Stimulated activated CD4-positive, alpha-beta T cell treated with anti-CD3 and anti-CD28 coated beads, Interleukin-4, amount 100 ng/mL, for 1 hour (primary cell): ENCODE data around the gene ESR1.

ENCODE experiments used
- DNase-seq: peaks from one replicate; pipeline ENCODE4 v3.0.0-alpha.2; 2020

ESR1 gene

GRCh38 chr6:152143359-152143758, 335.9 kb downstream of the ESR1 start:
- no peak for DNase-seq

- no peak for DNase-seq
Observed at GRCh38 chr6:152146385-152146784, 338.9 kb downstream of the ESR1 start.

GRCh38 chr6:152147269-152147668, 339.8 kb downstream of the ESR1 start:
- DNase-seq: no peak

- no peak for DNase-seq
Observed at GRCh38 chr6:152148412-152148811, 340.9 kb downstream of the ESR1 start.

- no peak for DNase-seq
Observed at GRCh38 chr6:152150196-152150595, 342.7 kb downstream of the ESR1 start.

GRCh38 chr6:152151920-152152319, 344.4 kb downstream of the ESR1 start:
- DNase-seq: no peak

GRCh38 chr6:152154559-152155356, 347.3 kb downstream of the ESR1 start:
- DNase-seq: no peak

GRCh38 chr6:152155792-152156191, 348.3 kb downstream of the ESR1 start:
- DNase-seq: no peak

- DNase-seq: no peak
Observed at GRCh38 chr6:152160346-152160745, 352.9 kb downstream of the ESR1 start.

GRCh38 chr6:152161501-152161900, 354.0 kb downstream of the ESR1 start:
- DNase-seq: no peak

GRCh38 chr6:152164957-152165356, 357.5 kb downstream of the ESR1 start:
- no peak for DNase-seq

- no peak for DNase-seq
Observed at GRCh38 chr6:152166497-152166896, 359.0 kb downstream of the ESR1 start.

GRCh38 chr6:152166897-152167296, 359.4 kb downstream of the ESR1 start:
- no peak for DNase-seq

- DNase-seq: no peak
Observed at GRCh38 chr6:152167641-152168603, 360.4 kb downstream of the ESR1 start.

- DNase-seq: no peak
Observed at GRCh38 chr6:152170313-152170701, 362.8 kb downstream of the ESR1 start.

- peak; percentile 45 for DNase-seq
Observed at GRCh38 chr6:152170702-152171667, 363.5 kb downstream of the ESR1 start.

GRCh38 chr6:152173321-152173720, 365.8 kb downstream of the ESR1 start:
- DNase-seq: no peak

- DNase-seq: no peak
Observed at GRCh38 chr6:152173957-152174356, 366.5 kb downstream of the ESR1 start.

GRCh38 chr6:152176268-152176667, 368.8 kb downstream of the ESR1 start:
- no peak for DNase-seq
